GM18858 (cell line): ENCODE data around the gene LYPD3.
"Not testable (repeated sequence)": the region's sequence is repeated elsewhere in the genome, so short reads cannot be mapped to it uniquely, and the experiment has no call there.

Experiments used
- ATAC-seq: cut with Tn5 transposase; IDR thresholded peaks from one replicate; pipeline ENCODE4 v1.9.1; 2021; ENCODE audit not compliant: unreplicated experiment

LYPD3 gene

GRCh38 chr19:43437284-43437683, 28.1 kb downstream of the LYPD3 start:
- not testable (repeated sequence) for ATAC-seq

- ATAC-seq, result no peak
Measured at GRCh38 chr19:43435775-43436174, 29.6 kb downstream of the LYPD3 start.

GRCh38 chr19:43433689-43434088, 31.7 kb downstream of the LYPD3 start:
- no peak for ATAC-seq

DNA sequence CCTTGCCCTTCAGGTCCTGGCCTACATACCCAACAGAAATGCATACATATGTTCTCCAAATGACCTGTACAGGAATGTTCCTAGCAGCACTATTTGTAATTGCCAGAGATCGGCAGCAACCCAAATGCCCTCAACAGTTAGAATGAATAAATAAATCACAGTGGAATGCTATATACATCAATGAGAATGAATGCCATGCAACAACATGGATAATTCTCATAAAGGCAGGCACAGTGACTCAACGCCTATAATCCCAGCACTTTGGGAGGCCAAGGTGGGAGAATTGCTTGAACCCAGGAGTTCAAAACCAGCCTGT, 32.1 kb downstream of the LYPD3 start:
- ATAC-seq, result no peak

DNA sequence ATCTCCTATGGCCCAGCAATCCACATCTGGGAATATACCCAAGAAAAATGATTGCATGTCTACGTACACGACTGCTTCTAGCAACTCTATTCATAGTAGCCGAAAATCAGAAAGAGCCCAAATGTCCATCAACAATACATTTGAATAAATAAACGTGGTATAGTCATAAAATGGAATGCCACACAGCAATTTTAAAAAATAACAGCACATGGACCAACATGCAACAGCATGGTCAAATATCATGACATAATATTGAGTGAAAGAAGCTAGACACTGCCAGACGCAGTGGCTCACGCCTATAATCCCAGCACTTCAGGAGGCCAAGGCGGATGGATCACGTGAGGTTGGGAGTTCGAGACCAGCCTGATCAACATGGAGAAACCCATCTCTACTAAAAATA, 34.4 kb downstream of the LYPD3 start:
- ATAC-seq, result no peak

DNA sequence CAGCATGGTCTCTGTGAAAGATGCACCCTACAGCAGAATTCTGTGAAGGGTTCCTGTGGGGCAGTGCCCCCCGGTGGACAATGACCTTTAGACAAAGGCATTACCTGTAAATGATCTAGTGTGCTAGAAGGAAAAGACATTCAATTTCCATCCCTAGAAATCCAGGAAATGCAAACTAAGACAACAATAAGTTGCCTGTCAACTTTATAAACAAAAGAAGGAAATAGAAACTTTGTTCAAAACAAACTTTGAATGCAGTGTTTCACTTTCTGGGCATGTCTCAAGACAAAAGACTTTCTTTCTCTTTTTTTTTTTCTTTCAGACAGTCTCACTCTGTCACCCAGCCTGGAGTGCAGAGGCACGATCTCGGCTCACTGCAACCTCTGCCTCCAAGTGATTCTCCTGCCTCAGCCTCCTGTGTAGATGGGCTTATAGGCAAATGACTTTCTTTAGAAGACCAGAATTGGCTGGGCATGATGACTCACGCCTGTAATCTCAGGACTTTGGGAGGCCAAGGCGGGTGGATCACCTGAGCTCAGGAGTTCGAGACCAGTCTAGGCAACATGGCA, 35.2 kb downstream of the LYPD3 start:
- no peak for ATAC-seq

DNA sequence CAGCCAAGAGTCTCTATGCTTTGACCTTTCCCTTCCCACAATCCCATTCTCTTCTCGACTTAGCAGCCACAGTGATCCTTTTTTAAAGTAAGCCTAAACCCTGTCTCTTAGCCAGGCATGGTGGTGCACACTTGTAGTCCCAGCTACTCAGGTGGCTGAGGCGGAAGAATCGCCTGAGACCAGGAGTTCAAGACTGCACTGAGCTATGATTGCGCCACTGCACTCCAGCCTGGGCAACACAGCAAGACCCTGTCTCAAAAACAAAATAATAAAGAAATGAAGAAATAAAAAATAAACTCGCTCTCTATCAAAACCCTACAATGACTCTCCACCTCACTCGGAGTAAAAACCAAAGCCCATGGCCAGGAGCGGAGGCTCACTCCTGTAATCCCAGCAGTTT, 36.0 kb downstream of the LYPD3 start:
- no peak for ATAC-seq

DNA sequence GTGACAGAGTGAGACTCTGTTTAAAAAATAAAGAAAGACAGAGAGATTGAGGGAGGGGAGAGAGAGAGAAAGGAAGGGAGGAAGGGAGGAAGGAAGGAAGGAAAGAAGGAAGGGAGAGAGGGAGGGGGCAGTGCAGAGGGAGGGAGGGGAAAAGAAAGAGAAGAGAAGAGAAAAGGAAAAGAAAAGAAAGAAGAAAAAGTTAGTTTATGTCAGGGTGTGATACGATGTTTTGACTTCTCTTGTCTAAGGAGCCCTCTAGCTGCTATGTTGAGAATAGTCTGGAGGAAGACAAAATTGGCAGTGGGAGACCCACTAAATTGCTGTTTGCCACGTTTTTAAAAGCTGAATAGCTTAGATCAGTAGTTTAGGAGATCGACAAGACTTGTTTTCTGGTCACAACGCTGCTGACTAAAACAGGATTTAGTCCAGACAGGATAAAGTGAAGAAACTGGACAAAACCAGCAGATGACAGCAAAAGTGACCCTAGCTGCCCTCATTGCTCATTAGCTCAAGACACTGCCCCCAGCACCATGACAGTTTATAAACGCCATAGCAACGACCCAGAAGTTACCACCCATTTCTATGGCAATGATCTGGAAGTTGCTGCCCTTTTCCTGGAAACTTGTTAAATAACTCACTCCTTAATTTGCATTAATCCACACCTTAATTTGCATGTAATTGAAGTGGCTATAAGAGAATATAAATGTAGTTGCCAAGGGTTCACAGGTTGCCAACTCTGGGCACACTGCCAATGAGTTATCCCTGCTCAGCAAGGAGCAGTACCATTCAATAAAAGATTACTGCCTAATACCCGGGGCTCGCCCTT, 39.6 kb downstream of the LYPD3 start:
- ATAC-seq, result no peak

DNA sequence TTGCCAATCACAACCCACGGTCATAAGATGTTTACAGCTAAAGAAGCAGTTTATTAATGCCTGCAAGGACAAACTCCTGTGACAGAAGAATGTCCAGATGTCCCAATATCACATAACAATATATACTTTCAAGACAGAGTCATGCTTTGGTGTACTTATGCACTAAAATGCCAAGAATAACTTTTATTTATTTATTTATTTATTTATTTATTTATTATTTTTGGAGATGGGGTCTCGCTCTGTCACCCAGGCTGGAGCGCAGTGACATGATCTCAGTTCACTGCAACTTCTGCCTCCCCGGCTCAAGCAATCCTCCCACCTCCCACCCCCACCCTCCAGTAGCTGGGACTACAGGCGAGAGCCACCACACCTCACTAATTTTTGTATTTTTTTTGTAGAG, 41.6 kb downstream of the LYPD3 start:
- no peak for ATAC-seq

- ATAC-seq, result no peak
Measured at GRCh38 chr19:43422689-43423066, 42.7 kb downstream of the LYPD3 start.

DNA sequence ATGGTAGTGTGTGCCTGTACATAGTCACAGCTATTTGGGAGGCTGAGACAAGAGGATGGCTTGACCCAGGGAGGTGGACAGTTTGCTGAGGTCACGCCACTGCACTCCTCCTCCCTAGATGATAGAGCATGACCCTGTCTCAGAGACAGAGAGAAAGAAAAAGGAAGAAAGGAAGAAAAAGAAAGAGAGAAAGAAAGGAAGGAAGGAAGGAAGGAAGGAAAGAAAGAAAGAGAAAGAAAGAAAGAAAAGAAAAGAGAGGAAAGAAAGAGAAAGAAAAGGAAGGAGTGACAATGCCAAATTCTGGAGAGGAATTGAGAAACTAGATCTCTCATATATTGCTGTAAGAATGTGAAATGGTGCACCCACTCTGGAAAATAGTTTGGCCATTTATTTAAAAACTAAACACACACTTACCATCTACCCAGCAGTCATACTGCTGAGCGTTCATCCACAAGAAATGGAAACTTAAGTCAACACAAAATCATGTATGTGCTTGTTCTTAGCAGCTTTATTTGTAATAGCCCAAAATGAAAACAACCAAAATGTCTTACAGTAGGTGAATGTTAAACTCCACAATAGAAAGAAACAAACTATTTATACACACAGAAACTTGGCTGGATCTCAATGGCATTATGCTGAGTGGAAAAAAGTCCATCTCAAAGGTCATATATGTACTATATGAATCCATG, 43.3 kb downstream of the LYPD3 start:
- ATAC-seq, result no peak

GRCh38 chr19:43420954-43421353, 44.5 kb downstream of the LYPD3 start:
- no peak for ATAC-seq

- no peak for ATAC-seq
Measured at GRCh38 chr19:43416951-43417623, 48.3 kb downstream of the LYPD3 start.

DNA sequence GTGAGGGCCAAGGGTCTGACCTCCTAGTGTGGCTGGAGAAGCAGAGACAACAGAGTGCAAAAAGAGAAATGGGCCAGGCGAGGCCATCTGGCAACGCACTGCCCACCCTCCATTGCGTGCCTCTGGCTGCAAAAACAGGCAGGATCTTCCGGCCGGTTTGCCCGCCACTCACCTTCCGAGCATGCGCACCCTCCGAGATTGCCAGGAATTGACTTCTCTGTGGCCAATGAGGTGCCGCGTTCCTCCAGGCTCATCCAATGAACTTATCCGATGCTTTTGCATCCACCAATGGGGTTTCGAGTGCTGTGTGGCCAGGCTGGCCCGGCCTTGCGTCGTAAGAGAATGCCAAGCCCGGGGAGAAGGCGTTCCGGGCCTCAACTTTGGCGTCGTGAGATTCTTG, 50.9 kb downstream of the LYPD3 start, which contains the start of gene TEX101:
TEX101 (plus strand) TSS at position 337 of the 400 bp plus-strand sequence. CDS start 1,030 bp downstream, outside the sequence.
- no peak for ATAC-seq

- no peak for ATAC-seq
Measured at GRCh38 chr19:43412441-43412840, 53.0 kb downstream of the LYPD3 start.
